8988T (cell line): ENCODE measurements around the gene OXTR.

Source experiments
- DNase-seq: peaks from one replicate; pipeline ENCODE4 v3.0.0; 2011

OXTR gene

GRCh38 chr3:8769088-8769822, at the start of gene OXTR:
OXTR (minus strand) TSS chr3:8769613; CDS start chr3:8768187, 1,426 bp downstream.
- peak; percentile 100 for DNase-seq

DNA sequence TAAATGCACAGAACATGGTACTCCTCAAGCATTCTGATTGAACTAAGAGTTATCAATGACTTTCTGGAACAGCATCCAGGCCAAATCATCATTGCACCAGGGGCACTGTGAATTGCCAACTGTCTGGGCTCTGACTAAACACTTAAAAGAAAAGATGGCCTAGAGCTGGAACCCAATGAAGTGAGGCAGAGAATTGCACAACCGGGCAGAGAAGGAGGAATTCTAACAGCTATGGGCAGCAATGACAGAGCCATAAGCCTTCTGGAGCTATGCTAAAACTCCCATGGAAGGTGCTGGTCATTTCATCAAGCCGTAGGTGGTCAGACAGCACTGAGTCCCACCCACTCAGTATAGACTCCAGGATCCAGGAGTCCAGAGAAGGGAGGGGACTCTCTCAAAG, 48.1 kb upstream of the OXTR start:
- DNase-seq: no peak

DNA sequence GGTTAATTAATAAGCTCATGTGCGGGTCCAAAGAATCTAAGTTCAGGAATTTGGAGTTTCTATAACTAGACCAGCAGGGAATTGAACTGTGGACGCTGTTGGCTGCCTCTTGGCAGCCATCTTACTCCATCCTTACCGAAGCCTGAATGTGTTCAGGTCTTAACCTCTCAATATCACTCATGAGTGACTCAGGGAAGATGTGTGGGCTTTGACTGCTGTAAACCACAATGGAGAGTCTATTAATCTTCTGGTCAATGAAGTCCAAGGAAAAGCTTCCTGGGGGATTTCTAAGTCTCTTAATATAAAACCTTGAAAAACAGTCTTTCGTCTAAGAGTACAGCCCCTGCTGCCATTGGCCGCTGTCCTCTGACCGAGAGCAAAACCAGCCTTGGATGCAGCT, 46.7 kb upstream of the OXTR start:
- DNase-seq: no peak

- DNase-seq: no peak
These were observed 44.0 kb upstream of the OXTR start for GRCh38 chr3:8813411-8813810.

GRCh38 chr3:8810561-8810960, 41.1 kb upstream of the OXTR start:
- DNase-seq: no peak

DNA sequence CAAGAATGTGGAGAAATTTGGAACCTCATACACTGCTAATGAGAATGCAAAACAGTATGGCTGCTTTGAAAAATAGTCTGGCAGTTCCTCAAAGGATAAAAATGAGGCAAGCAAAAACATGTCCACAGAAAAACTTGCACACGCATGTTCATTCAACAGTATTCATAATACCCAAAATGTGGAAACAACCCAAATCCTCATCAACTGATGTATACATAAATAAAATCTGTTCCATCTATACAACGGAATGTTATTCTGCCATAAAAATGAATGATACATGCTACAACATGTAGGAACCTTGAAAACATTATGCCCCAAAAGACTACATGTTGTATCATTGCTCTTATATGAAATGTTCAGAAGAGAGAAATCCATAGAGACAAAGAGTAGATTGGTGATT, 36.4 kb upstream of the OXTR start:
- no peak for DNase-seq

DNA sequence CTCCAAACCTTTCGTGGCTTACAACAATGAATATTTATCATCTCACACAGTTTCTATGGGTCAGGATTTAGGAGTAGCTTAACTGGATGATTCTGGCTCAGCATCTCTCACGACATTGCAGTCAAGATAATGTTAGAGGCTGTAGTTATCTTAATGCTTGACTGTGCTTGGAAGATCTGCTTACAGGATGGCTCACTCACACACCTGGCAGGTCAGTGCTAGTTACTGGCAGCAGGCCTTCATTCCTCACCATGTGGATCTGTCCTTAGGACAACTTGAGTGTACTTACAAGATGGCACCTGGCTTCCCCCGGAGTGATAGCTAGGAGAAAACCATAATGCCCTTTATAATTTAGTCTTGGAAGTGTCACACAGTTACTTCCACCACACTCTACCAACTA, 32.8 kb upstream of the OXTR start:
- DNase-seq: no peak

GRCh38 chr3:8800016-8800415, 30.6 kb upstream of the OXTR start:
- DNase-seq: no peak

DNA sequence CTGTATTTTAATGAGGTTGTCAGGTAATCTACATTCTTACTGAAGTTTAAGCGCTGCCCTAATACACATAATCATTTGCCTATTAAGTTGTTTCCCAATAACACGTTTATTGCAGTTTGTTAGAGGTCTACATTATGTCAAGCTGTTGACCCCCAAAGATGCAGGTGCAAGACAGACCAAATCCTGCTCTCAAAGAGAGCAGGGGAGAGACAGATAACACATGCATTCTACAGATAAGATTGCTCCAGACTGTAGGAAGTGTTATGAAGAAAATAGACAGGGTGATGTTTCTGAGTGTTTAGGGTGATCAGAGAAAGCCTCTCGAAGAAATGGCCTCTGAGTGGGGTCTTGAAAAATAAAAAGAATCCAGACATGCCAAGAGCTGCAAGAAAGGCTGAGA, 24.8 kb upstream of the OXTR start:
- no peak for DNase-seq

DNA sequence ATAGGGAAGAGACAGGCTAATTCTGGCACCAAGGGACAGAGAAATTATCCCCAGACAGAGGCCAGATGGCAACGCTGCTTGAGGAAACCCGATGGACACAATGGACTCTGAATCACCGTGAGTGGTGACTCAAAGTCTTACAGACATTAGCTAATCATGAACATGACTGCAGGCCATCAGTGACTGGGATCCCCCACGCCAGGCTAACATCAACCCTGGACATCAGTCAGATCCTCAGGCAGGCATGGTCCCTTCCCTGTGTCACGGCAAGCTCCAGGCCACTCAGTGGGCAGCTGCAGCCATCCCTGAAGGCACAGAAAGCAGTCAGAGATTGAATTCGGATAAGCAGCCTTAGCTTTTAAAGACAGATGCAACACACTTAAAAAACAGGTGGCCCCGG, 23.8 kb upstream of the OXTR start:
- DNase-seq: no peak

DNA sequence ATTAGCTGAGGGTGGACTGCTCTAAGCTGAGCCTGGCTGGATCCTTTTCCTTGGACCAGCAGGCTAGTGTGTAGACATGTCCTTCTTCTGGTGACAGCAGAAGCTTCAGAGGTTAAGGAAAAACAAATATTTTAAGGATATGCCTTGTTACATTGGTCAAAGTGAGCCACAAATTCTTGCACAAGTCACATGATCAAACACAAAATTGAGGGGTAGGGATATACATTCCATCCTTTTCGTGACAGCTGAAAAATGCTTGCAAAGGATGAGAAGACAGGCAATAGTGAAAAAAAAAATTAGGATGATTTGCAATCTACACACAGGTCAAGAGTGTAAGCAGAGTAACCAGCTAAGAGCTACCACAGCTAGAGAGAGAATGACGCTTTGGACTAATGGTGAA, 21.1 kb upstream of the OXTR start:
- no peak for DNase-seq

- no peak for DNase-seq
These were observed 15.4 kb upstream of the OXTR start for GRCh38 chr3:8784676-8785435.

- DNase-seq: no peak
These were observed 10.9 kb upstream of the OXTR start for GRCh38 chr3:8780279-8780678.

DNA sequence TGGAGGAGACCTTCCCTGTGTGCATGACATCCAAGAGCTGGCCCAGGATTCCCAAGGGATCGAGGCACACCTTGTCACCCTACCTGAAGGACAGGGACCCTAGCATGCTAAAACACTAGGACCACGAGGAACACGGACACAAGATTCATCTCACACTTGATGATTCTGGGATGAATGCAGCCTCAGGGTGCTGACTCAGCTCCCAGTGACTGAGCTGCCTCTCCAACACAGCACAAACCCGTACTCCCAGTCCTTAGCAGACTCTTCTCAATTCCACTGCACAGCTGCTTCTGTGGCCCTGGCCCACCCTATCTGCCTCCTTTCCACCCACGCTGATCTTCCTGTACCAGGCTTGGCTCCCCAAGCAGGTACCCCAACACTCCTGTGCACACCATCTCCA, 9.1 kb upstream of the OXTR start:
- no peak for DNase-seq

DNA sequence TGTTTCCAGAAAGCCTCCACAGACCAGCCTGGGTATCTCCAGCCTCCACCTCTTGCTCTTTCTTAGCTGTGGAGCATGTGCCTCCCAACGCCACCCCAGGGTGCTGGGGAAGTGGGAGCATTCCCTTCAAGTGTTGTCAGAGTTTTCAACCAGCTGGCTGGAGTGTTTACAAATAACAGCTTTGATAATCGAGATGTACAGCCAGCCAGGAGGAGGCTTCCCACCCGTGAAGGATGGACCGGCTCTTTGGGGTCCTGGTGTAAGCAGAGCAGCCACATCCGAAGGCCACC, 8.5 kb upstream of the OXTR start:
- DNase-seq: no peak

DNA sequence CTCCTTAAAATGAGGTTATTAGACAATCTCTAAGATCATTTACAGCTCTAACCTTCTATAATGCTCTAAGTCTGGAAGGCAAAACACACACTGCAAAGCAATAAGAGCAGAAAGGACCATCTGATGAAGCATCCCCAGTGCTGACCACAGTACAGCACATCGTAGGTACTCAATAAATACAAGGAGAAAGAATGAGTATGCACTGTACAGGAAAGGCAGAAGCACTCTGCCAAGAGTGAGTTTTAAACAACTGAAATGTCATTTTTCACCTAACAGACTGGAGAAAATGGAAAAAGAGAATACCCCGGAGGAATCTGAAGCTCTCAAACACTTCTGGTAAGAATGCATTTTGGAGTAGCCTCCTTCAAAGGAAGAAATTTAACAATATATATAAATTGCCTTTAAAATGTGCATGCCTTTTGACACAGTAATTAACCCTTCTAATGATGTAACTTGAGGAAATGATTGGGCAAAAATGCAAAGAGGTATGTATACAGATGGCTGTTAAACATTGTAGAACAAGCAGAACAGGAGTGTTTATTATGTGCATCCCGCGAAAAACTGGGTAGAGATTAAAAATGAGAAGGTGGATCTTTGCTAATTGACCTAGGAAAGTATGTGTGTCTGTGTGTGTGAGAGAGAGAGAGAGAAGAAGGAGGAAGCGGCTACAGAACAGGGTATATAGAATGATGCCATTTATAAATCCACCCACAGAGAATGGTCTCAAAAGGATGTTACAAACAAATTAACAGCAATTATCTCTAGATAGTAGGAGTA, 8.0 kb upstream of the OXTR start:
- DNase-seq: no peak

GRCh38 chr3:8776406-8776805, 7.0 kb upstream of the OXTR start:
- DNase-seq: no peak

GRCh38 chr3:8775602-8776001, 6.2 kb upstream of the OXTR start:
- DNase-seq: no peak

- no peak for DNase-seq
These were observed 5.8 kb upstream of the OXTR start for GRCh38 chr3:8775181-8775580.

GRCh38 chr3:8773941-8774542, 4.6 kb upstream of the OXTR start:
- no peak for DNase-seq

- DNase-seq: no peak
These were observed 887 bp downstream of the OXTR start for GRCh38 chr3:8768364-8769087.

DNA sequence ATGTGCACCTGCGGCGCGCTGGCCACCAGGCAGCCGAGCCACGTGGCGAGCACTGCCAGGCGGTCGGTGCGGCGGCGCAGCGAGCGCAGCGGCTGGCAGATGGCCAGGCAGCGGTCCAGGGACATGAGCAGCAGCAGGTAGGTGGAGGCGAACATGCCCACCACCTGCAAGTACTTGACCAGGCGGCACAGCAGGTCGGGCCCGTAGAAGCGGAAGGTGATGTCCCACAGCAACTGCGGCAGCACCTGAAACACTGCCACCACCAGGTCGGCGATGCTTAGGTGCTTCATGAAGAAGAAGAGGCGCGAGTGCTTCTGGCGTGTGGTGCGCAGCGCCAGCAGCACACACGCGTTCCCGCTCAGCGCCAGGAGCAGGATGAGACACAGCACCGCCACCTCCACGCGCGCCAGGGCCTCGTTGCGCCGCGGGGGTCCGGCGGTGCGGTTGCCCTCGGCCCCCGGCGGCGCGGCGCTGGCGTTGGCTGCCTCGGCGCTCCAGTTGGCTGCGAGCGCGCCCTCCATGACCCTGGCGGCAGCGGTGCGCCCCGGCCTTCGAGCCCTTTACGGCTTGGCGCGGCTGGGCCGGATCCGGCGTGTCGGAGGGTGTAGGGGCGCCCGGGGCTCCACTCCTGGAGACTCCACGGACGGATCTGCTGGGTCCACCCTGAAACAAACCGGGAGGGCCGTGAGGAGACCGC, 1.6 kb downstream of the OXTR start:
- DNase-seq: no peak
